HK-2 (cell line): ENCODE measurements around the gene EPHA6.

ENCODE experiments used
- DNase-seq: peaks from one replicate; pipeline ENCODE4 v3.0.0-alpha.2; 2018; ENCODE audit not compliant: unreplicated experiment

EPHA6 gene

GRCh38 chr3:97694876-97695275 is 880.5 kb downstream of the EPHA6 start:
- no peak for DNase-seq

DNA sequence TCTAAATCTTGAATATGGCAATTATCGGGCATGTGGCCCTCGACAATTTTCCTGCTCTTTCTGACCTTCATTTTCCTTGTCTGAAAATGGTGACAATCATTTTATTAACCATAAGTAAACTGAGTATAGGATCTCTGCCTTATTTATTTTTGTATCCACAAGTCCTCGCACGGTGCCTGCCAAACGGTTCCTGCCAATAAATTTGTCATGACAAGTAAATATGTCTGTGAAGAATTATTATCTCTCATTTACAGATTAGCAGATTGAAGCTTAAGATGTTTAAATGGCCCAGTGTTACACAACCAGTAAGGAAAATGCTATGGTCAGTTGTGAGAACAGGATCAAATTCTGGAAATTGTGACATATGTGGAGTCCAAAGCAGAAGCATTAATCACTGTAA is 884.3 kb downstream of the EPHA6 start:
- no peak for DNase-seq

- no peak for DNase-seq
These were observed 885.5 kb downstream of the EPHA6 start for GRCh38 chr3:97699889-97700288.

DNA sequence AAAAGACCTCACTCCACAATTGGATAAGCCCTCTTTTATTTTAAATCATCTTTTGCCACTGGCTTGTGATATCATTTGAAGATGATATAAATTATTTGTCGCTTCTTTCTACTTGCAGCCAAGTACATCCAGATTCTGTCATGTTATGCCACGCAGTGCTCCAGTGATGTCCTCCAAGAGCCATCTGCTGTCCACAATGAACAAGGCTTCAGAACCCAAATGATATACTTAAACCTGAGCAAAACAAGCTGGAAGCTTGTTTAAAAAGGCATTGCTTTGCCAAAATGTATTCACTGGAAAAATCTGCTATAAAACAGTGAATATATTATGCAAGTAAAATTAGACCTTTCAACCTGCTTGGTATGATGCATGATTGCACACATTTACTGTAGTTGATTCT is 891.4 kb downstream of the EPHA6 start:
- no peak for DNase-seq

DNA sequence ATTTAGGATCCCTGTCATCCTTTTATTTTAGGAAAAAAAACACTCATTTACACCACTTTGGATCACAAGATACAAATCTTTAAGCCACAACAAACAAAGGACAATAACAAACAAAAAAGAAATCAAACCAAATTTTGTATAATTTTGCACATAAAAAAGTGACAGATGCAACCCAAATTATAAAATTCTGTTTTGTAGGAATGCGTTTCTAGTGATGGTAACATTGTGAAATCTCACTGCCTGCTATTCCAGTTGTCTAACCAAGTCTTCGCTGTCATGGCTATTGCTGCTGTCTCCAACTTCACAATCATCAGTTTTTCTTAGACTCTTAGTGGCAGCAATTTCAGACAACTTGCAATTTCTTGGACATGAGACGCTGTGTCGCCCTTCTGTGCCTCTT is 891.8 kb downstream of the EPHA6 start:
- DNase-seq = no peak

DNA sequence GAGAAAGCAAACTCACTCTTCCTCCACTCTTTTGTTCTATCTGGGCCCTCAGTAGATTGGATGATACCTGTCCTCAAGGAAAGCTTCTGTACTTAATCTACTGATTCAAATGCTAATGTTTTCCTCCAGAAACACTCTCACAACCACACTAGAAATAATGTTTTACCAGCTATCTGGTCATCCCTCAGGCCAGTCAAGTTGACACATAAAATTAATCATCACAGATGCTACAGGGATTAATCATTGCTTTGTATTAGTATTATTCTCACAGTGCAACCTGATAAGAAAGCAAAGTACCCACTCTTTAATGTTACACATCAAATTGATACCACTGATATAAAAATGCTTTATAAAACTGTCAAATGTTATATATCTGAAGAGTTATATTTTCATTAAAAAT is 897.3 kb downstream of the EPHA6 start:
- DNase-seq = no peak

DNA sequence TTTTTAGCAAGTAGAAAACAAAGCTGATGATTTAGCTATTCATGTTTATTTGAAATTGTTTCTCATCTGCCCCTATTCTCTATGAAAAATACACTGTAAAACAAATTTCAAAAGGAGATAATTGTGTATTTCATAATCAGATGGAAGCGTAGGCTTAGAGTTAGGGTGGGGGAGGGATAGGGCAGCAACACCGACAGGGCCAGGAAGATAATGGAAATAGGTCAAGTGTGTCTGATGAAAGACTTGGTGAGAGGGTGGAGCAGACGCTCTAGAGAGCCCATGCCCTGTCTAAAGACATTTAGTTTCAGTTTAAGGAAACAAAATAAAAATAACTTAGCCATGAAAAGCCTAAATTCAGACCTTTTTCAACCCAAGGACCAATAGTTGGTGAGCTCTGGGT is 898.5 kb downstream of the EPHA6 start:
- DNase-seq = no peak

- DNase-seq = no peak
These were observed 899.2 kb downstream of the EPHA6 start for GRCh38 chr3:97713634-97714033.

DNA sequence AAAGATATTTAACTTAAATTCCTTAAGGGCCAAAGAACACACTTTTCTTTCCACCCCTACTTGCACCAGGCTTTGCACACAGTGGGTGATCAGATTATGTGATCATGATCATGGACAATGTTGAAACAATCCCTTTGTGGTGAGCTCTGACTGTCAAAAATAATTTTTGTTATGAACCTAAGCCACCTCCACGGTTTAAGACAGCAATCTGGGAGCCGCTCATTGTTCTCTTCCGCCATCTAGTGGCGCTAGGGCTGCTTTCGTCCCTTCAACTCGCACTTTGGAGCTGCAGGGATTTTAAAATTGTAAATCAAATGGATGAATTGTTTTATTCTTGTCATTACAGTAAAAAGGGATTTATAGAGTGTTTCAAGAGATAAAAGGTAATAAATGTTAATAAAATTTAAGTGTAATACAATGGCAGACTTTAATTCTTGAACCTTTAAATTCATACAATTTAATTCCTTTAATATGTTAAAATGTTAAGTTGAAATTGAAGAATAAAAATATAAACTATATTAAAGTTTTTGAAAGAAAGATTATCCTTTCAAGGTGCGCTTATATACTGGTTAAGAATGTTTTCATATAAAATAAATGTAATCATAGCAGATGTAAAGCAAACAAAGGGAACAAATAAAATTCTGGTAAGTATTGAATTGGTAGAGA is 904.9 kb downstream of the EPHA6 start:
- DNase-seq = peak; percentile 66

GRCh38 chr3:97720417-97720816 is 906.0 kb downstream of the EPHA6 start:
- DNase-seq = no peak

- no peak for DNase-seq
These were observed 907.1 kb downstream of the EPHA6 start for GRCh38 chr3:97721446-97721845.

DNA sequence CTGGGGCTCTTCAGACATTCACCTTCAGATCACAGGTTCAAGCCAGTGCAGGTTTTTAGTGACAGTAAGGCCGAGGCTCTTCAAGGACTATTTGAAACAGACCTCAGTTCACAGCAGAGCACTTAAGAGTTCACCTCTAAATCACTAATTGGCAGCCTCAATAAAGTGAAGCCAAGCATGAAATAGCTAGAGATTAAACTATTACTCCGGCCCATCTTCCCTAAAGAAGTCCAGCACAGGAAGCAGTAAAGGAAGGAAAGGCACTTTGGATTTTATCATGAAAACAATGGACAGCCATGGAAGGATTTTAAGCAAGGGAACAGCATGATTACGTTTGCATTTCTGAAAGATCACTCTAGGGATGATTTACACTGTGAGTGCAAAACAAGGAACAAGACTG is 922.5 kb downstream of the EPHA6 start:
- DNase-seq = no peak

- DNase-seq = no peak
These were observed 924.4 kb downstream of the EPHA6 start for GRCh38 chr3:97738761-97739160.

- DNase-seq = no peak
These were observed 927.6 kb downstream of the EPHA6 start for GRCh38 chr3:97742036-97742435.

DNA sequence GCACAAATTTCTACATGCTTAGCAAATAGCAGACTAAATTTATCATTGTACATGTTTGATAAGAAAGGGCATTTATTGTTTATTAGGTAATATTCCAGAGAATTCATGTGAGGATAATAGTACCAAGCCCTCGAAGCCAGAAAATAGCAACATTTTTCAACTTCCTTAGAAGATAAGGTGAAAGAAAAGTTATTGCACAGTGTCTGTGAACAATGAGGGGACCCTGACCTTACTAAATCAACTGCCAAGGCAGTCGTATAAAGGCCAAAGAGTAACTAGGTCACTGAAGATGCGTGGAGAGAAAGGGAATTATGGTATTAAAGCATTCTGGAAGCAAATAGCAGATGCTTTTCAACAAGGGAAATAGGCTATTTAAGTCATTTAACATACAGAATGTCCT is 929.9 kb downstream of the EPHA6 start:
- no peak for DNase-seq

DNA sequence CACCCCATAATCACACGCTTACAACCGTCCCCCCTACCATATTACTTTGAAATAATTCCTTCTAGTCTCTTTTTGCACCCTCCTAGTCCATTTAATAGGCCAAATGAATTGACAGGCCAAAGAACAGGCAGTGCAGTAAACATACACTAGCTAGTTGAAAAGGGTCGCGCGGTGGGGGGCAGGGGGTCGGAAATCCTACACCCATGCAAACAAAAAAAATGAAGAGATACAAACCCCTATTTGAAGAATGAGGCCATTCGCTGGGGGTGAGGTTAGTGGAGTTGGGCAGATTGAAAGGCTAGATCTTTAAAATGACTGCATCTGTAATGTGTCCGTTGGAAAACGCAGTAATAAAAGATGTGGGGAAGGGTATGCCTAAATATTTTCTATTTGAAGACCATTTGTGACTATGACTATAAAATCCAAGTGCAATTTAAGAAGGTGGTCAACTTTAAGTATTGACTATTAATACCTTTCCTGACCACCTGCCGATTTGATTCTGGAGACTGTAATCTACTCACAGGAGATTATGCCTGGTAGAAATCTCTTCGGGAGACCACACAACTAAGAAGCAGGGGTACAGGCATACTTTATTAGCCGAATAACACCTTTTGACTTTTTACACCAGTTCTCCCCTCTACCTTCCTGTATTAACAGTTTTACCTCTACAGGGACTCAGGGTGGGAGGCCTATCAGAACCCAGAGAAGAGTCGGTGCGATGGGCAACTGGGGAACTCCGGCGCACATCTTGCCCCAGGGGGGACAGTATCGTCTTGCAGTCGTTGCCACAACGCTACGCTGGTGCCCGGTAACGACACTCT is 949.4 kb downstream of the EPHA6 start:
- peak; percentile 1 for DNase-seq

- DNase-seq = peak; percentile 89
These were observed 950.2 kb downstream of the EPHA6 start, which contains the start of gene ARL6 for GRCh38 chr3:97764407-97765238. TSS of gene ARL6 (plus strand) at chr3:97764758. CDS start at chr3:97768108, 3,350 bp downstream.

- no peak for DNase-seq
These were observed 950.9 kb downstream of the EPHA6 start for GRCh38 chr3:97765336-97765735.

DNA sequence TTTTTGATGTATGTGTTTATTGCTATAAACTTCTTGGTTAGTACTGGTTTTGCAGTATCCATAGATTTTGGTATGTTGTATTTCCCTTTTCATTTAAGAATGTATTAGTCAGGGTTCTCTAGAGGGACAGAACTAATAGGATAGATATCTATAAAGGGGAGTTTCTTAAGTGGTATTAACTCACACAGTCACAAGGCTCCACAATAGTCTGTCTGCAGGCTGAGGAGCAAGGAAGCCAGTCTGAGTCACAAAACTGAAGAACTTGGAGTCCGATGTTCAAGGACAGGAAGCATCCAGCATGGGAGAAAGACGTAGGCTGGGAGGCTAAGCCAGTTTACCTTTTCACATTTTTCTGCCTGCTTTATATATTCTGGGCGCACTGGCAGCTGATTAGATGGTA is 958.5 kb downstream of the EPHA6 start:
- no peak for DNase-seq

DNA sequence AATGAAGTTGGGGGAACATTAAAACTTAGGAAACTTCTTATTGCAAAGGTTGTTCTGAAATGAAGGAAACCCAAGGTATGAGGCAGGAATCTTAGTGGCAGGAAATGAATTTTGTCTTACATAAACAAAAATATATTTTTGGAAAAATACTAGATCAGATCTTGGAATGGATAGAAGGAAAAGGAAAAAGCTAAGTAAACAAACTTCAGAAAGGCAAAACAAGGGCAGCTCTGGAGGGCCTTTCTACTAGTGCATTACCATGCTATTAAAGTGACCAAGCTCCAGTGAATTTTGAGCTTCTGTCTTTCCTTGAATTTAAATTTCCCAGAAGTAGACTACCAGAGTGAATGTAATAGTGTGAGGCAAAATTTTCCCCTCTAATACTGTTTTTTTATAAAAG is 963.8 kb downstream of the EPHA6 start:
- no peak for DNase-seq

DNA sequence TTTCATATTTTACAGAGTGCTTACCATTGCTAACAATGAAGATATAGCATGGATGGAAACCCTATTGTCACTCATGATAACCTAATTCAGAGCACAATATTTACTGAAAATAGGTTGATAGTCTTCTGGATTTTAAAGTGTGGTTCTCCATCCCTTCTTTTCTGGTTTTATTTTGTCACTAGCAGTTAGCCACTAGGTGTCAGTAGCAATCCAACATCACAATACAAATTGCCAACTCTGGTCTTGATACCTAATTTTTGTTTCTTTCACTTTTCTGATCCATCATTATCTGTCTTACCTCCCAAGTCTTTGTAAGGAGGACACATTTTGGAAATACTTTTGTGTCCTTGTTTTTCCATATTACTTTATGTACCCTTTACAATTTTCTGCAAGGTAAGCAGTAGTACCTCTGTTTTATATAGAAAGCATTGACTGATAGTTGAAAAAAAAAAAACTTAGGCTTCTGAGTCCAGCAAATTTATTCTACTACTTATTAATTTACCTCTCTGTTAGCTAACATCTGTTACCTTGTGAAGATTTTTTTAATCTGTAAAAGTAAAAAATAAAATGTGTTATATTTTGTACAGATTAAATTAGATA is 979.1 kb downstream of the EPHA6 start:
- DNase-seq = no peak

GRCh38 chr3:97795951-97796350 is 981.6 kb downstream of the EPHA6 start:
- DNase-seq = no peak
